T-helper 1 cell treated with Interleukin-12 subunit alpha and Interleukin-12 subunit beta and Interleukin-4 antibody, amounts not matched to agents 30 μg/mL and 1 μg/mL, for 36 hours (primary cell): Measurements from ENCODE around the gene NKAIN4.

Source experiments
- H3K27ac Mint-ChIP-seq: one replicate; pipeline ENCODE4 v1.8.0; 2021; ENCODE audit warnings: mild to moderate bottlenecking, mixed read lengths
- H3K27me3 Mint-ChIP-seq: one replicate; pipeline ENCODE4 v1.8.0; 2021; ENCODE audit warnings: low read depth, mixed read lengths
- H3K36me3 Mint-ChIP-seq: one replicate; pipeline ENCODE4 v1.8.0; 2021; ENCODE audit warnings: low read depth, mixed read lengths
- H3K4me1 Mint-ChIP-seq: one replicate; pipeline ENCODE4 v1.8.0; 2021; ENCODE audit warnings: low read depth, mixed read lengths
- H3K4me3 Mint-ChIP-seq: one replicate; pipeline ENCODE4 v1.8.0; 2021; ENCODE audit warnings: mild to moderate bottlenecking, moderate library complexity, mixed read lengths
- H3K9me3 Mint-ChIP-seq: one replicate; pipeline ENCODE4 v1.8.0; 2021; ENCODE audit warnings: mixed read lengths

Gene NKAIN4

GRCh38 chr20:63272105-63273058, 18.1 kb upstream of the NKAIN4 start, which contains the start of gene ARFGAP1:
Gene ARFGAP1, plus strand, starts transcription at chr20:63272813. Its CDS starts 2,768 bp downstream, at chr20:63275581.
- Mint-ChIP-seq H3K4me3 (peak within 1 kb of the TSS; percentile 92), H3K27me3 (peaks cover 4% of the 10 kb centered on the region), H3K27ac (peak within 1 kb of the TSS; percentile 86), H3K36me3 (peaks cover 5% of the 10 kb centered on the region), H3K9me3 (no peaks in the 10 kb centered on the region), H3K4me1 (peaks cover 21% of the 10 kb centered on the region)

- Mint-ChIP-seq H3K4me3 (peak overlapping the region; percentile 3), H3K36me3 (peaks cover 3% of the 10 kb centered on the region), H3K4me1 (peaks cover 21% of the 10 kb centered on the region), H3K27ac (no peak overlapping the region), H3K27me3 (peaks cover 4% of the 10 kb centered on the region), H3K9me3 (no peaks in the 10 kb centered on the region)
These were observed 16.5 kb upstream of the NKAIN4 start for GRCh38 chr20:63270606-63271325.

GRCh38 chr20:63269724-63270123, 15.5 kb upstream of the NKAIN4 start:
- Mint-ChIP-seq H3K9me3 (no peaks in the 10 kb centered on the region), H3K27ac (no peak overlapping the region), H3K4me3 (peak overlapping the region; percentile 23), H3K4me1 (peaks cover 17% of the 10 kb centered on the region), H3K36me3 (peaks cover 3% of the 10 kb centered on the region), H3K27me3 (peaks cover 5% of the 10 kb centered on the region)

GRCh38 chr20:63268671-63269439, 14.6 kb upstream of the NKAIN4 start:
- H3K4me3 Mint-ChIP-seq, result no peak overlapping the region
- peaks cover 3% of the 10 kb centered on the region for H3K36me3 Mint-ChIP-seq
- H3K27ac Mint-ChIP-seq, result no peak overlapping the region
- H3K27me3 Mint-ChIP-seq, result peaks cover 8% of the 10 kb centered on the region
- no peaks in the 10 kb centered on the region for H3K9me3 Mint-ChIP-seq
- H3K4me1 Mint-ChIP-seq, result peaks cover 10% of the 10 kb centered on the region

- Mint-ChIP-seq H3K4me1 (peaks cover 5% of the 10 kb centered on the region), H3K27me3 (peaks cover 8% of the 10 kb centered on the region), H3K27ac (no peak overlapping the region), H3K36me3 (peaks cover 3% of the 10 kb centered on the region), H3K4me3 (no peak overlapping the region), H3K9me3 (no peaks in the 10 kb centered on the region)
These were observed 14.0 kb upstream of the NKAIN4 start for GRCh38 chr20:63268256-63268655.

- Mint-ChIP-seq H3K36me3 (peaks cover 3% of the 10 kb centered on the region), H3K9me3 (no peaks in the 10 kb centered on the region), H3K4me3 (no peak overlapping the region), H3K27ac (no peak overlapping the region), H3K27me3 (peaks cover 8% of the 10 kb centered on the region), H3K4me1 (peaks cover 5% of the 10 kb centered on the region)
These were observed 13.4 kb upstream of the NKAIN4 start for GRCh38 chr20:63267691-63268090.

GRCh38 chr20:63265891-63266515, 11.7 kb upstream of the NKAIN4 start:
- H3K27me3 Mint-ChIP-seq, result peaks cover 4% of the 10 kb centered on the region
- H3K27ac Mint-ChIP-seq, result no peak overlapping the region
- no peaks in the 10 kb centered on the region for H3K9me3 Mint-ChIP-seq
- no peak overlapping the region for H3K4me3 Mint-ChIP-seq
- H3K36me3 Mint-ChIP-seq, result no peaks in the 10 kb centered on the region
- H3K4me1 Mint-ChIP-seq, result peaks cover 2% of the 10 kb centered on the region

- H3K27me3 Mint-ChIP-seq, result peaks cover 4% of the 10 kb centered on the region
- H3K9me3 Mint-ChIP-seq, result no peaks in the 10 kb centered on the region
- peaks cover 2% of the 10 kb centered on the region for H3K4me1 Mint-ChIP-seq
- H3K36me3 Mint-ChIP-seq, result no peaks in the 10 kb centered on the region
- no peak overlapping the region for H3K27ac Mint-ChIP-seq
- no peak overlapping the region for H3K4me3 Mint-ChIP-seq
These were observed 10.3 kb upstream of the NKAIN4 start for GRCh38 chr20:63264519-63264918.

- no peaks in the 10 kb centered on the region for H3K9me3 Mint-ChIP-seq
- peaks cover 2% of the 10 kb centered on the region for H3K4me1 Mint-ChIP-seq
- H3K27ac Mint-ChIP-seq, result no peak overlapping the region
- no peak overlapping the region for H3K4me3 Mint-ChIP-seq
- H3K27me3 Mint-ChIP-seq, result peaks cover 4% of the 10 kb centered on the region
- no peaks in the 10 kb centered on the region for H3K36me3 Mint-ChIP-seq
These were observed 9.7 kb upstream of the NKAIN4 start for GRCh38 chr20:63264000-63264399.

GRCh38 chr20:63262836-63263235, 8.6 kb upstream of the NKAIN4 start:
- Mint-ChIP-seq H3K4me1 (peaks cover 2% of the 10 kb centered on the region), H3K4me3 (no peak overlapping the region), H3K27me3 (peaks cover 4% of the 10 kb centered on the region), H3K27ac (no peak overlapping the region), H3K36me3 (no peaks in the 10 kb centered on the region), H3K9me3 (no peaks in the 10 kb centered on the region)

GRCh38 chr20:63261795-63262528, 7.7 kb upstream of the NKAIN4 start:
- peaks cover 6% of the 10 kb centered on the region for H3K27me3 Mint-ChIP-seq

GRCh38 chr20:63261060-63261794, 7.0 kb upstream of the NKAIN4 start:
- peaks cover 8% of the 10 kb centered on the region for H3K27me3 Mint-ChIP-seq
- H3K4me3 Mint-ChIP-seq, result no peak overlapping the region
- no peak overlapping the region for H3K27ac Mint-ChIP-seq
- peaks cover 2% of the 10 kb centered on the region for H3K4me1 Mint-ChIP-seq
- H3K36me3 Mint-ChIP-seq, result no peaks in the 10 kb centered on the region
- H3K9me3 Mint-ChIP-seq, result no peaks in the 10 kb centered on the region

More at GRCh38 chr20:63261795-63262528, 7.7 kb upstream of the NKAIN4 start:
- Mint-ChIP-seq H3K9me3 (no peaks in the 10 kb centered on the region), H3K27ac (no peak overlapping the region), H3K4me1 (peaks cover 2% of the 10 kb centered on the region), H3K4me3 (no peak overlapping the region), H3K36me3 (no peaks in the 10 kb centered on the region)

- Mint-ChIP-seq H3K4me1 (peaks cover 2% of the 10 kb centered on the region), H3K27ac (no peak overlapping the region), H3K36me3 (no peaks in the 10 kb centered on the region), H3K4me3 (no peak overlapping the region), H3K27me3 (peaks cover 14% of the 10 kb centered on the region), H3K9me3 (no peaks in the 10 kb centered on the region)
These were observed 6.3 kb upstream of the NKAIN4 start for GRCh38 chr20:63260521-63260920.
